ENCODE measurements around the gene GDPD5. TPM values are rescaled to one million over a fixed set of nuclear protein-coding genes. Genes with fewer than 3 reads are reported as not detected.

The GDPD5 gene
- total and polyA plus RNA-seq, 11 donors, result 2.0 to 12.5 (median 4.9) TPM

DNA sequence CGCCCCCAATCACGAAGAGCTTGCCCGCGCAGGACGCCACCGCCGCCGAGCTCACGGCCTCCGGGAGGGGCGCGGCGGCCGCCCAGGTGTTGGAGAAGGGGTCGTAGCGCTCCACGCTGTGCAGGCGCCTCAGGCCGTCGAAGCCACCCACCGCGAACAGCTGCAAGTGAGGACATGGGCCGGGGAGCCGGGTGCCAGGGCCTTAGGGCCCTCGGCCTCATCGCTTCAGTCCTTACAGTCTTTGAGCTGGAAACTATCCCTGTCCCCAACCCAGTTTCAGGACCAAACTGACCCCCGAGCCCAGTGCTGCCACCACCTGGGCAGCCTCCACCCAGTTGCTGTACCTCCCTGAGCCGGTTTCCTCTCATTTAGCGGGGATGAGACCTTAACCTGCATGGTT, 100.3 kb downstream of the GDPD5 start:
- peaks cover 0 to 13% (median 4%) of the 10 kb centered on the region in 9 donors for H3K27me3 ChIP-seq
- H3K27ac ChIP-seq, result no peak overlapping the region
- intact Hi-C loops (cut with DNase I), result no loop called here
- peaks cover 0 to 32% (median 14%) of the 10 kb centered on the region in 12 donors for H3K4me1 ChIP-seq
- TF ChIP-seq, protein P1, sequence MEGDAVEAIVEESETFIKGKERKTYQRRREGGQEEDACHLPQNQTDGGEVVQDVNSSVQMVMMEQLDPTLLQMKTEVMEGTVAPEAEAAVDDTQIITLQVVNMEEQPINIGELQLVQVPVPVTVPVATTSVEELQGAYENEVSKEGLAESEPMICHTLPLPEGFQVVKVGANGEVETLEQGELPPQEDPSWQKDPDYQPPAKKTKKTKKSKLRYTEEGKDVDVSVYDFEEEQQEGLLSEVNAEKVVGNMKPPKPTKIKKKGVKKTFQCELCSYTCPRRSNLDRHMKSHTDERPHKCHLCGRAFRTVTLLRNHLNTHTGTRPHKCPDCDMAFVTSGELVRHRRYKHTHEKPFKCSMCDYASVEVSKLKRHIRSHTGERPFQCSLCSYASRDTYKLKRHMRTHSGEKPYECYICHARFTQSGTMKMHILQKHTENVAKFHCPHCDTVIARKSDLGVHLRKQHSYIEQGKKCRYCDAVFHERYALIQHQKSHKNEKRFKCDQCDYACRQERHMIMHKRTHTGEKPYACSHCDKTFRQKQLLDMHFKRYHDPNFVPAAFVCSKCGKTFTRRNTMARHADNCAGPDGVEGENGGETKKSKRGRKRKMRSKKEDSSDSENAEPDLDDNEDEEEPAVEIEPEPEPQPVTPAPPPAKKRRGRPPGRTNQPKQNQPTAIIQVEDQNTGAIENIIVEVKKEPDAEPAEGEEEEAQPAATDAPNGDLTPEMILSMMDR (IDR thresholded peaks at IDR 0.05), result peak in 1 of 12 donors; percentile 9
- TF ChIP-seq POLR2A (IDR thresholded peaks at IDR 0.05), result no peak
- DNase-seq, result no peak
- 80 to 88% (median 80%) methylated on average over 22 to 29 of the region's 29 CpGs for WGBS, 4 donors
- no peak for ATAC-seq
- H3K9me3 ChIP-seq, result peaks cover 0 to 9% (median 4%) of the 10 kb centered on the region in 12 donors
- H3K36me3 ChIP-seq, result peaks cover 0 to 25% (median 12%) of the 10 kb centered on the region in 9 donors
- no peak overlapping the region for H3K4me3 ChIP-seq

DNA sequence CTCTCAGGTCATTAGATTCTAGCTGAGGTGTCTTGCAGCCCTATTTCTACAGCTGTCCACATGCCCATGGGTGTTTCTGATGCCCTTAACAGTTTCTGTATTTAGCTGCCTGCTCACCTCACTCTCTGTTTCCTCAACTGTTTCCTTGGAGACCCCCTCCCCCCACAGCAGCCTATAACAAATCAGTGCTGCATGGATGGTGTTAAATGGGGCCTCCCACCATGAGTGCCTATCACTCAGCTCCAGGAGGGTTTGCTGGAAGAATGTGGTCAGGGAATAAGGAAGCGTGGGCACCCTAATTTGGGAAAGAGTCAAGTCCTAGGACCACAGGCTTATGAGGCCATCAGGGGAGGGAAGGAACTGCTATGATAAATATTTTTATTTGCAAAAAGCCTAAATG, 101.3 kb downstream of the GDPD5 start:
- TF ChIP-seq, protein P1 (IDR thresholded peaks at IDR 0.05), result no peak
- no peak for TF ChIP-seq POLR2A (IDR thresholded peaks at IDR 0.05)
- 90 to 96% (median 91%) methylated on average over 1 of the region's 1 CpG for whole genome bisulfite sequencing, 4 donors
- Histone ChIP-seq H3K27ac (no peak overlapping the region), H3K27me3 (peaks cover 0 to 7% (median 0%) of the 10 kb centered on the region in 9 donors), H3K36me3 (peaks cover 0 to 25% (median 12%) of the 10 kb centered on the region in 9 donors), H3K9me3 (peaks cover 0 to 2% (median 1%) of the 10 kb centered on the region in 12 donors), H3K4me1 (peaks cover 0 to 29% (median 9%) of the 10 kb centered on the region in 12 donors), H3K4me3 (no peak overlapping the region)
- DNase-seq (no peak), ATAC-seq (peak in 3 of 4 donors; percentile 35 to 55 (median 35))
- intact Hi-C loops (cut with DNase I), result no loop called here

DNA sequence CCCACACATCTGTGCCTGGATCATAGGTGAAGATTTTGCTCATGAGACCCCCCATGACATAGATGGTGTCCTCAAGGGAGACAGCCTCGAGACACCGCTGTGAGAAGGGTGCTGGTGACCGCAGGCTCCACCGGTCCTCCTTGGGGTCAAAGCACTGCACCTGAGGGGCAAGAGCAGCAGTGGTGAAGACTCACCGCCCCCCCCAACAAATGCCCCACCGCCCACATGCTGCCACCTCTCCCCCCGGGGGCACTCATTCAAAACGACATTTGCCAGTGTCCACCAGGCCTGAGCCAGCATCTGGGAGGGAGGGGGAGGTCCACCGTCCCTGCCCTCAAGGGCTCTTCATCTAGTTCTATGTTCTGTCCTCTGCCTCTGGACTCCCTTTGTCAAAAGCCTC, 102.0 kb downstream of the GDPD5 start:
- H3K4me3 ChIP-seq, result no peak overlapping the region
- peaks cover 0 to 30% (median 10%) of the 10 kb centered on the region in 12 donors for H3K4me1 ChIP-seq
- peaks cover 0 to 25% (median 12%) of the 10 kb centered on the region in 9 donors for H3K36me3 ChIP-seq
- WGBS, 4 donors, result 67 to 84% (median 82%) methylated on average over 3 to 9 of the region's 9 CpGs
- H3K9me3 ChIP-seq, result no peaks in the 10 kb centered on the region
- intact Hi-C loops (cut with DNase I), result no loop called here
- H3K27ac ChIP-seq, result no peak overlapping the region
- peaks cover 0 to under 1% (median 0%) of the 10 kb centered on the region in 9 donors for H3K27me3 ChIP-seq
- ATAC-seq, result no peak
- TF ChIP-seq, protein P1 (IDR thresholded peaks at IDR 0.05), result no peak
- no peak for TF ChIP-seq POLR2A (IDR thresholded peaks at IDR 0.05)
- no peak for DNase-seq

- intact Hi-C loops (cut with DNase I), result no loop called here
- 88 to 96% (median 91%) methylated on average over 14 to 15 of the region's 15 CpGs for WGBS, 4 donors
- H3K4me3 ChIP-seq, result no peak overlapping the region
- peaks cover 0 to 25% (median 12%) of the 10 kb centered on the region in 9 donors for H3K36me3 ChIP-seq
- no peaks in the 10 kb centered on the region for H3K9me3 ChIP-seq
- ATAC-seq, result no peak
- TF ChIP-seq, protein P1 (IDR thresholded peaks at IDR 0.05), result no peak
- TF ChIP-seq POLR2A (IDR thresholded peaks at IDR 0.05), result no peak
- no peak for DNase-seq
- peaks cover 0 to 31% (median 9%) of the 10 kb centered on the region in 12 donors for H3K4me1 ChIP-seq
- no peak overlapping the region for H3K27ac ChIP-seq
- H3K27me3 ChIP-seq, result no peaks in the 10 kb centered on the region
These were observed 103.2 kb downstream of the GDPD5 start for GRCh38 chr11:75422248-75423231.
